ENCODE results near the gene GPR35.

The GPR35 gene

GRCh38 chr2:240638512-240639160 lies 13.4 kb downstream of the GPR35 start:
- Histone ChIP-seq H3K79me2 (ENCODE audit: insufficient read depth, low read length) (no peaks in the 10 kb centered on the region), H3K9me3 (ENCODE audit: insufficient read depth, low read length, severe bottlenecking) (peaks cover 11% of the 10 kb centered on the region), H3K4me3 (ENCODE audit: low read depth in 1 of 2, low read length in 2 of 2) (no peak overlapping the region), H3K4me1 (ENCODE audit: insufficient read depth, low read length) (no peaks in the 10 kb centered on the region), H3K36me3 (ENCODE audit: insufficient read depth, low read length) (no peaks in the 10 kb centered on the region), H2AFZ (ENCODE audit: low read depth, low read length) (no peak overlapping the region), H4K20me1 (ENCODE audit: insufficient read depth, low read length) (no peaks in the 10 kb centered on the region), H3K4me2 (ENCODE audit: insufficient read depth, low read length) (no peak overlapping the region), H3K9ac (ENCODE audit: low read depth, low read length) (no peak overlapping the region), H3K27me3 (ENCODE audit: insufficient read depth, low read length, poor library complexity) (no peaks in the 10 kb centered on the region), H3K27ac (ENCODE audit: low read length) (no peak overlapping the region)
- TF ChIP-seq CTCF (IDR thresholded peaks at IDR 0.05; ENCODE audit: borderline replicate concordance, extremely low read depth, low read length, poor library complexity, severe bottlenecking) (no peak), EZH2 (IDR thresholded peaks at IDR 0.05; ENCODE audit: borderline replicate concordance, low read depth, low read length, severe bottlenecking) (no peak)
- ATAC-seq (ENCODE audit: insufficient read depth, low read depth), result no peak
- no peak for DNase-seq

GRCh38 chr2:240639566-240639965 lies 14.3 kb downstream of the GPR35 start:
- H3K9ac ChIP-seq (ENCODE audit: low read depth, low read length), result no peak overlapping the region
- H3K4me3 ChIP-seq (ENCODE audit: low read depth in 1 of 2, low read length in 2 of 2), result no peak overlapping the region
- H3K4me1 ChIP-seq (ENCODE audit: insufficient read depth, low read length), result no peaks in the 10 kb centered on the region
- H3K27me3 ChIP-seq (ENCODE audit: insufficient read depth, low read length, poor library complexity), result no peaks in the 10 kb centered on the region
- ATAC-seq (ENCODE audit: insufficient read depth, low read depth) (no peak), DNase-seq (no peak)
- TF ChIP-seq EZH2 (IDR thresholded peaks at IDR 0.05; ENCODE audit: borderline replicate concordance, low read depth, low read length, severe bottlenecking) (no peak), CTCF (IDR thresholded peaks at IDR 0.05; ENCODE audit: borderline replicate concordance, extremely low read depth, low read length, poor library complexity, severe bottlenecking) (no peak)
- no peaks in the 10 kb centered on the region for H4K20me1 ChIP-seq (ENCODE audit: insufficient read depth, low read length)
- no peak overlapping the region for H3K27ac ChIP-seq (ENCODE audit: low read length)
- peaks cover 1% of the 10 kb centered on the region for H3K9me3 ChIP-seq (ENCODE audit: insufficient read depth, low read length, severe bottlenecking)
- no peaks in the 10 kb centered on the region for H3K79me2 ChIP-seq (ENCODE audit: insufficient read depth, low read length)
- H3K4me2 ChIP-seq (ENCODE audit: insufficient read depth, low read length), result no peak overlapping the region
- H2AFZ ChIP-seq (ENCODE audit: low read depth, low read length), result no peak overlapping the region
- H3K36me3 ChIP-seq (ENCODE audit: insufficient read depth, low read length), result no peaks in the 10 kb centered on the region

GRCh38 chr2:240640939-240641338 lies 15.7 kb downstream of the GPR35 start:
- Histone ChIP-seq H4K20me1 (ENCODE audit: insufficient read depth, low read length) (no peaks in the 10 kb centered on the region), H3K4me1 (ENCODE audit: insufficient read depth, low read length) (no peaks in the 10 kb centered on the region), H3K79me2 (ENCODE audit: insufficient read depth, low read length) (no peaks in the 10 kb centered on the region), H3K27ac (ENCODE audit: low read length) (no peak overlapping the region), H3K36me3 (ENCODE audit: insufficient read depth, low read length) (no peaks in the 10 kb centered on the region), H3K9me3 (ENCODE audit: insufficient read depth, low read length, severe bottlenecking) (no peaks in the 10 kb centered on the region), H3K4me2 (ENCODE audit: insufficient read depth, low read length) (no peak overlapping the region), H3K4me3 (ENCODE audit: low read depth in 1 of 2, low read length in 2 of 2) (no peak overlapping the region), H3K9ac (ENCODE audit: low read depth, low read length) (no peak overlapping the region), H3K27me3 (ENCODE audit: insufficient read depth, low read length, poor library complexity) (no peaks in the 10 kb centered on the region), H2AFZ (ENCODE audit: low read depth, low read length) (no peak overlapping the region)
- TF ChIP-seq CTCF (IDR thresholded peaks at IDR 0.05; ENCODE audit: borderline replicate concordance, extremely low read depth, low read length, poor library complexity, severe bottlenecking), result no peak
- TF ChIP-seq EZH2 (IDR thresholded peaks at IDR 0.05; ENCODE audit: borderline replicate concordance, low read depth, low read length, severe bottlenecking), result no peak
- DNase-seq (no peak), ATAC-seq (ENCODE audit: insufficient read depth, low read depth) (no peak)

Measured in DND-41 (cell line).